Neural cell (in vitro differentiated cells): ENCODE measurements around the gene SPRN. TPM values are rescaled to one million over a fixed set of nuclear protein-coding genes. Genes with fewer than 3 reads are reported as not detected.

Source experiments
- H2AFZ ChIP-seq: fragments of 200-600, 300-800 bp; sonication (generic), shearing (Covaris generic); 2 replicates; pipeline ENCODE4 v1.6.0; 2014; ENCODE audit warnings: low read depth, mild to moderate bottlenecking, antibody characterized with exemption, low read length, moderate library complexity
- H3F3A ChIP-seq: fragments of 200-600 bp; shearing (Covaris generic); 2 replicates; pipeline ENCODE4 v1.6.1; 2016; ENCODE audit warnings: mild to moderate bottlenecking, moderate library complexity, mixed read lengths, antibody characterized with exemption, low read length; ENCODE audit not compliant: insufficient read depth, poor library complexity, severe bottlenecking
- H3K27ac ChIP-seq: fragments of 200-600, 300-800 bp; sonication (generic), shearing (Covaris generic); 2 replicates; pipeline ENCODE4 v1.5.1; 2014; ENCODE audit warnings: mild to moderate bottlenecking, low read length, moderate library complexity
- H3K27me3 ChIP-seq: fragments of 300-800, 200-600 bp; sonication (generic), shearing (Covaris generic); 2 replicates; pipeline ENCODE4 v1.6.0; 2014; ENCODE audit warnings: mild to moderate bottlenecking, low read depth, low read length, moderate library complexity; ENCODE audit not compliant: insufficient read depth
- H3K36me3 ChIP-seq: fragments of 300-800, 200-600 bp; sonication (generic), shearing (Covaris generic); 2 replicates; pipeline ENCODE4 v1.5.1; 2014; ENCODE audit warnings: mild to moderate bottlenecking, antibody characterized with exemption, low read length, moderate library complexity; ENCODE audit not compliant: insufficient read depth
- H3K4me2 ChIP-seq: fragments of 300-800, 200-600 bp; sonication (generic), shearing (Covaris generic); 2 replicates; pipeline ENCODE4 v1.6.0; 2014; ENCODE audit warnings: mild to moderate bottlenecking, low read length
- H3K4me3 ChIP-seq: fragments of 300-800, 200-600 bp; sonication (generic), shearing (Covaris generic); 2 replicates; pipeline ENCODE4 v1.5.1; 2014; ENCODE audit warnings: mild to moderate bottlenecking, low read length, moderate library complexity
- H3K79me2 ChIP-seq: fragments of 200-600 bp; shearing (Covaris generic); replicated peaks from 2 replicates; pipeline ENCODE4 v1.6.0; 2014; ENCODE audit warnings: mild to moderate bottlenecking, low read length, moderate library complexity; ENCODE audit not compliant: insufficient read depth
- H3K9ac ChIP-seq: fragments of 300-800, 200-600 bp; sonication (generic), shearing (Covaris generic); 2 replicates; pipeline ENCODE4 v1.6.1; 2016; ENCODE audit warnings: mild to moderate bottlenecking, low read length, mixed read lengths
- H3K9me2 ChIP-seq: fragments of 200-600 bp; shearing (Covaris generic); 2 replicates; pipeline ENCODE4 v1.6.1; 2016; ENCODE audit warnings: mild to moderate bottlenecking, low read length, mixed read lengths; ENCODE audit not compliant: insufficient read depth
- H3K9me3 ChIP-seq: fragments of 200-600, 300-800 bp; sonication (generic), shearing (Covaris generic); 2 replicates; pipeline ENCODE4 v1.6.1; 2016; ENCODE audit warnings: mild to moderate bottlenecking, mixed run types, low read length, moderate library complexity, mixed read lengths
- H4K20me1 ChIP-seq: fragments of 200-600 bp; shearing (Covaris generic); 2 replicates; pipeline ENCODE4 v1.6.1; 2016; ENCODE audit warnings: mild to moderate bottlenecking, mixed run types; ENCODE audit not compliant: insufficient read depth
- CTCF ChIP-seq: fragments of 450-650 bp; IDR thresholded peaks from 2 replicates; pipeline ENCODE4 v1.5.1; 2014; ENCODE audit warnings: antibody characterized with exemption, mild to moderate bottlenecking, moderate library complexity; ENCODE audit not compliant: poor library complexity, severe bottlenecking
- EP300 ChIP-seq: fragments of 450-650 bp; conservative IDR thresholded peaks from 2 replicates; pipeline ENCODE4 v1.6.1; 2014; ENCODE audit warnings: antibody characterized with exemption, mild to moderate bottlenecking, moderate library complexity; ENCODE audit not compliant: poor library complexity, severe bottlenecking
- EZH2 ChIP-seq: fragments of 200-600, 300-800 bp; shearing (Covaris generic), sonication (generic); IDR thresholded peaks from 2 replicates; pipeline ENCODE4 v1.6.1; 2014; ENCODE audit warnings: antibody characterized with exemption, low read length, borderline replicate concordance, mild to moderate bottlenecking; ENCODE audit not compliant: insufficient read depth, poor library complexity, severe bottlenecking
- MXI1 ChIP-seq: fragments of 450-650 bp; conservative IDR thresholded peaks from 2 replicates; pipeline ENCODE4 v1.6.1; 2014; ENCODE audit warnings: antibody characterized with exemption, mild to moderate bottlenecking; ENCODE audit not compliant: poor library complexity, severe bottlenecking
- POLR2AphosphoS5 ChIP-seq: IDR thresholded peaks from 2 replicates; pipeline ENCODE4 v1.6.1; 2012
- RAD21 ChIP-seq: fragments of 450-650 bp; conservative IDR thresholded peaks from 2 replicates; pipeline ENCODE4 v1.6.1; 2014; ENCODE audit warnings: antibody characterized with exemption, mild to moderate bottlenecking, moderate library complexity
- REST ChIP-seq: IDR thresholded peaks from 2 replicates; pipeline ENCODE4 v1.6.1; 2012; ENCODE audit warnings: borderline replicate concordance
- SMC3 ChIP-seq: fragments of 450-650 bp; conservative IDR thresholded peaks from 2 replicates; pipeline ENCODE4 v1.6.1; 2014; ENCODE audit warnings: antibody characterized with exemption, mild to moderate bottlenecking, moderate library complexity; ENCODE audit not compliant: poor library complexity
- TAF1 ChIP-seq: IDR thresholded peaks from 2 replicates; pipeline ENCODE4 v1.6.1; 2012; ENCODE audit warnings: low read depth
- polyA plus RNA-seq: library from polyadenylated mRNA; depleted of rRNA; stranded (reverse); fragments of >200 nt; gene quantifications from 2 replicates; pipeline ENCODE4 v1.2.3, GENCODE V29; 2014

Gene SPRN
- polyA plus RNA-seq, 1 donor from 2014 or later, result 1.1 TPM

- H2AFZ ChIP-seq, result no peak overlapping the region
- peaks cover 10% of the 10 kb centered on the region for H3K79me2 ChIP-seq
These were observed 22.3 kb downstream of the SPRN start for GRCh38 chr10:133401981-133402725.

GRCh38 chr10:133401500-133401899, 22.9 kb downstream of the SPRN start:
- Histone ChIP-seq H2AFZ (no peak overlapping the region), H3K9ac (no peak overlapping the region), H3K27me3 (no peaks in the 10 kb centered on the region)
- TF ChIP-seq MXI1, result no peak
- TF ChIP-seq TAF1, result no peak
- no peak for TF ChIP-seq POLR2AphosphoS5
- no peak for TF ChIP-seq RAD21
- no peak for TF ChIP-seq REST
- TF ChIP-seq CTCF, result no peak

More at GRCh38 chr10:133401981-133402725, 22.3 kb downstream of the SPRN start:
- H3K9me3 ChIP-seq, result no peaks in the 10 kb centered on the region
- H3K4me3 ChIP-seq, result no peak overlapping the region
- H3K9ac ChIP-seq, result no peak overlapping the region
- H3K27me3 ChIP-seq, result no peaks in the 10 kb centered on the region
- H3K36me3 ChIP-seq, result no peaks in the 10 kb centered on the region
- TF ChIP-seq POLR2AphosphoS5 (no peak), MXI1 (no peak), SMC3 (no peak), CTCF (no peak), EZH2 (no peak), REST (no peak), EP300 (no peak), RAD21 (no peak), TAF1 (no peak)
- H3K4me2 ChIP-seq, result no peak overlapping the region
- no peaks in the 10 kb centered on the region for H3K9me2 ChIP-seq
- no peak overlapping the region for H3K27ac ChIP-seq
- H3F3A ChIP-seq, result no peaks in the 10 kb centered on the region
- H4K20me1 ChIP-seq, result no peaks in the 10 kb centered on the region

More at GRCh38 chr10:133401500-133401899, 22.9 kb downstream of the SPRN start:
- Histone ChIP-seq H3K4me3 (no peak overlapping the region), H3K9me3 (no peaks in the 10 kb centered on the region), H4K20me1 (no peaks in the 10 kb centered on the region), H3F3A (no peaks in the 10 kb centered on the region), H3K4me2 (no peak overlapping the region), H3K79me2 (peaks cover 10% of the 10 kb centered on the region), H3K27ac (no peak overlapping the region), H3K36me3 (no peaks in the 10 kb centered on the region), H3K9me2 (no peaks in the 10 kb centered on the region)
